Stimulated activated CD8-positive, alpha-beta memory T cell treated with anti-CD3 and anti-CD28 coated beads, Interleukin-7, amount 100 ng/mL, for 4 hours (primary cell): Measurements from ENCODE around the gene CD46.

ENCODE experiments used
- DNase-seq, 2 donors: peaks; one replicate each; pipeline ENCODE4 v3.0.0-alpha.2; 2020; ENCODE audit warnings: low read depth in 2 of 2

The CD46 gene

DNA sequence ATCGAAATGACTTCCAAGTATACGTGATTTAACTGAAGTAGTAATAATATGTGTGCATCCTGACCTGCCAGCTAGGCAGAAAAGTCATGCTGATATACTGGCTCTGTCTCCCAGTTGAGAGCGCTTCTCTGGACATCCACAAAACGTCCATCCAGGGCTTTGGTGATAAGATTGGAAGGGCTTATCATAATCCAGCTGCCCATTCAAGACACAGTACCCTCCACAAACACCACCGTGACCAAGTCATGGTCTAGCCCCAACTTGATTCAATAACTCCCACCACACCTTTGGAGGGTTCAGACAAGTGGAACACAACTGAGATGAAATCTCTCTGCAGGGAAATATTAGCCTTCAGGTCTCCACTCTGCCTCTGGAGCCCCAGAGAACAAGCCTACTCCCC is 76.2 kb downstream of the CD46 start:
- DNase-seq: no peak

DNA sequence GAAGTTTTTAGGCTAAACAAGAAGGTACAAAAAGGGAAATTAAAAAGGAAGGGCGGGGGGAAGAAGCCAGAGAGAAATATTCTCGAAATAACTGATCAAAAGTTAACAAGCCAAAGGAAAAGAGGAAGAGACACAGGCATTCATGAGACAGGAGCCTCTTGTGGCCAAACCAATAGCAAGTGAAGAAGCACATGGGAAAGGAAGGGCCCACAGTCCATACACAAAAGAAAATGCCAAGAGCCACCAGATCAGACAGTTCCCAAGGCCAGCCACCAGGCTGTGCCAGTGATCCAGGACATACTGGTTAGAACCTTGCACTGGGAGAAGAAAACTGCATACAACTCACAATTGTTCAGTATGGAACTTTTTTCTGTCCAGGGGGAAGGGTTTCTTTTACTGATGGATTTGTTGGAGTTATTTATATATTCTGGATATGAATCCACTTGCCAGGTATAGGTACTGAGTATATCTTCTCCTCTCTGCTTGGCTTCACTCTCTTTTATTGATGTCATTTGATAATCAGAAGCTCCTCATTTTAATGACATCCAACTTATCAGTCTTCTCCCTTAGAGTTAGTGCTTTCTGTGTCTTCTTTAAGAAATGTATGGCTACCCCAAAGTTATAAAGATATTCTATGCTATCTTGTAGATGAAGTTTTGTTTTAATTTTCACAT is 76.8 kb downstream of the CD46 start:
- DNase-seq: peak; percentile 28 to 48

DNA sequence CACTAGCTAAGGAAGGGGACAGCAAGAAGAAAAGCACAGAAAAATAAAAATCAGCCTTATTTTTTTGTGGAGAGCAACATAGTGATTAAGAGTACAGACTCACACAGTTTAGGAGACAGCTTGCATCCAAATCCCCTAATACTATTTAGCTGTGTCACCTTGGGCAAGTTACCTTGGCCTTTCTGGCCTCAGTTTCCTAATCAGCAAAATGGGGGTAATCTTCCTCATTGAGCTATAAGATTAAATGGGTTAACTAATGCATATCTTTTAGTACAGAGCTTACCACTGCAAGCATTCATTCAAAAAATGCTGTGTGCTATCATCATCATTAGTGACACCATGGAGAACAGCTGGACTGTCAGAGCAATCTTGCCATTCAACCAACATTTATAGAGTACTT is 77.7 kb downstream of the CD46 start:
- no peak for DNase-seq

DNA sequence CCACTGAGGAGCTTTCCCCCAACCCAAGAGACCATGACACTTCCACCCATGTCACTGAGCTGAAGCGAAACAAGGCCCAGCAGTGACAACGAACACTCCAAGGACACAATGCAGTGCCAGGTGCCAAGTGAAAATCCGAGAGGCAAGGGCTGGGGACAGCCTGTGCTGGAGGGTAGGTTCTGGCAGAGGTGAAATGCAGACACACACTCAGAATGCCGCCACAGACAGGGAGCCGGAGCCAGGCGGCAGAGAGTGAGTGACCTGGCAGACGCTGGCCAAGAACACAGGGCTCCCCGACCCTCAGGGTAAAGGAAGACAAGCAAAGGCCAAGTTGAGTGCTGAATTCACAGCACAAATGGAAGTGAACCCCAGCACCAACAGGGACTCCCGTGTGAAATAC is 78.9 kb downstream of the CD46 start:
- DNase-seq: no peak

DNA sequence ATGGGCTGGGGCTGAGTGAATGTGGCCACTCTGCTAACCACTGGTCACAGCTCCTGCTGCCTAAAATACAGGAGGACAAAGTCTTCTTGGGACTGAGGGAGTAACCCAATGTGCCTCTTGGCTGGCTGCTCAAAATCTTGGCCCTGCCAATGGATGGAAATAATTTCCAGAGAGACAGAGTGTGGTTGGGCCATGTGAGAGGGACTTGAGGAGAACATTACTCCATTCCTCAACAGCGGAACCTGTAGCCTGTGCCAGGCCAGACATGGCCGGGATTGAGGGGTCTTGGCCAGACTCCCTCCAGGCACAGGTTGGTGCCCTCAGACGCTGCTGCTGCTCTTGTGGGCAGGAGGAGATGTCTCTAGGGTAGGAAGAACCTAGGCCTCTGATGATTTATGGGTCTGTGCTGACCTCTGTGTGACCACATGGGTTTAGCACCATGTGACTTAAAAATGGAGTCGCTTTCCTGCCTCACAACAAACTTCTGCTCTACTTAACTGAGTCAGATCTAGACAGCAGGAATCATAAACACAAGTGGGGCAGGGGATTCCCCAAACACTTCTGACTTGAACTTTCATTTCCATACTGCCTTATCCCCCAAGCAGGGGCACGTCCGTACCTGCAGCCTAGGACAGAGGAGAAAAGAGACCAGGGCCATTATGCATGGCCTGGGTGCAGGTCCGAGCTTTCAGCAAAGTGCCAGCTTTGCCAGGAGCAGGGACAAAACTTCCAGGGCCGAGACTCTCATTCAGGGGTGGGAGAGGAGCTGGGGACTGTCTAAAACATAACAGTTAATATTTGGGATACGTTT is 79.9 kb downstream of the CD46 start:
- DNase-seq: peak; percentile 13 to 32

DNA sequence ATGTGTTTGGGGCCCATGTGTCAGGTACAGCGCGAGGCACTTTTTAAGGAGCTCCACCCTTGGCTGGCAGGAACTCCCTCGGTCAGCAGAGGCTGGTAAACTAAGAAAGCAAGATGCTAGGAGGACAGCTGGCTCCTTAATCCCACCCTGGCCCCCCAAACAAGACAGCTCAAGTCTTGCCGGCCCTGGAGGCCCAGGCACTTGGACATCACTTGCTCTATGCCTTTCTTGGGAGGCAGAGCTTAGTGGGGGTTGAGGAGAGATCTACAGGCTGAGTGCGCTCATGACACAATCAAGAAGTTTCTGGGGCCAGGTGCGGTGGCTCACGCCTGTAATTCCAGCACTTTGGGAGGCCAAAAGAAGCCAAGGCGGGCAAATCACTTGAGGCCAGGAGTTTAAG is 80.9 kb downstream of the CD46 start:
- DNase-seq: no peak

DNA sequence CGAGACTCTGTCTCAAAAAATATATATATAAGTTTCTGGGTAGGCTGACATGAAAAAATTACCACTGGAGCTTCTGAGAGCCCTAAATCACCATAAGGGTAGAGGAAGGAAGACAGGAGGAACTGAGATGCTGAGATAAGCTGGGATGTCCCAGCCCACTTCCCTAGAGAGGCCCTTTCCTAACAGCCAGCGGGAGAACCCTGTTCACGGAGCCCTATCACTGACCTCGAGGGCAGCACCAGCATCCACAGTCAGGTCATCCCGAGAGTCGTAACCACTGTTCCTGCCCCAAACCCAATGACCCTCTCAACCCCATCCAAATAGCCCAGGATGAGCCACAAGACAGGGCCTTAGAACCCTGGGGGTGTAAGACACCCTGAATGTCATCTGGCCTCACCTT is 81.5 kb downstream of the CD46 start:
- no peak for DNase-seq

DNA sequence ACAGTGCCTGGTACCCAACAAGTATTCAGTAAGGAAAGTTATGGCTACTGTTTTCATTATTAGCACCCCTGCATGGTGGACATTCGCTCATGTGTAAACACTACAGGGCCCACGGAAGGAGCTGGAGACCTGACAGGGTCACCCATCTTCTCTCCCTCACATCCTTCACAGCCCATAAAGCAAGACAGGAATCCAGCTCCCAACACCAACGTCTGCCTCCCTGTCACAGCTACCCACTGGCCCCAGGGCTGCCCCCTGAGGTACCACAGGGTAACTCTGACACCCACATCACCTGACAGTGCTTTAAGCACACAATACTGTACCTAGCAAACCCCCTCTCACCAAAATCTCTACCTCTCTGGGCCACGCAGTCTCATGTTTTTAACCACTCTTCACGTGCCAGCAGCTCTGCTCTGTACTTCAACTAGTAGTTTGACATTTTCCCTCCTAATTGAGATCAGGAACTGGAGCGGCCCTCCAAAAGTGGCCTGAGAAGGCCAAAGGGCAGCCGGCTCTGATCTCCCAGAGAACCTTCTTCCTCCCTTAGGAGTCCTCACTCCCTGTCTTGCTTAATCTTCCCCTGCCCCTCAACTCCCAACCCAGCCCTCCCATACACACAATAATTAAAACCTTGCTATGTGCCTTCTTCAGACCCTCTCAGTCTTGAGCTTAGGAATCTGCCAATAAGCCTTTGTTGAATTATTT is 82.3 kb downstream of the CD46 start:
- DNase-seq: no peak

DNA sequence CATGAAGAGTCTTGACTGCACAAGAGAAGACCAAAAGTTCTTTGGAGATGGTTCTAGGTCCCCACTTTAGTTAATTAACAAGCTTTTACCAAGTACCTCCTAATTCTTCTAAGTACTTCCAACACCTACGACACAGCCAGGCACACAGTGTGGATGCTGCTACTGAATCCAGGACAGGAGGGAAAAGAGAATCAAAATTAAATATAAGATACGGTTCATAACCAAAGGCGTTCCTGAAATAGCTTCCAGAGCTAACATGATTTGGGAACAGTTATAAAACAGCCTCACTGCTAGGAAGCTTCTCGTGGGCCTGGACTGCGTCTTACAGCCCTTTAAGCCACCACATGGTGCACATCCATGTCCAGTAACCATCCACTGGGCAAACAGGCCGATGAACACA is 84.1 kb downstream of the CD46 start:
- no peak for DNase-seq

DNA sequence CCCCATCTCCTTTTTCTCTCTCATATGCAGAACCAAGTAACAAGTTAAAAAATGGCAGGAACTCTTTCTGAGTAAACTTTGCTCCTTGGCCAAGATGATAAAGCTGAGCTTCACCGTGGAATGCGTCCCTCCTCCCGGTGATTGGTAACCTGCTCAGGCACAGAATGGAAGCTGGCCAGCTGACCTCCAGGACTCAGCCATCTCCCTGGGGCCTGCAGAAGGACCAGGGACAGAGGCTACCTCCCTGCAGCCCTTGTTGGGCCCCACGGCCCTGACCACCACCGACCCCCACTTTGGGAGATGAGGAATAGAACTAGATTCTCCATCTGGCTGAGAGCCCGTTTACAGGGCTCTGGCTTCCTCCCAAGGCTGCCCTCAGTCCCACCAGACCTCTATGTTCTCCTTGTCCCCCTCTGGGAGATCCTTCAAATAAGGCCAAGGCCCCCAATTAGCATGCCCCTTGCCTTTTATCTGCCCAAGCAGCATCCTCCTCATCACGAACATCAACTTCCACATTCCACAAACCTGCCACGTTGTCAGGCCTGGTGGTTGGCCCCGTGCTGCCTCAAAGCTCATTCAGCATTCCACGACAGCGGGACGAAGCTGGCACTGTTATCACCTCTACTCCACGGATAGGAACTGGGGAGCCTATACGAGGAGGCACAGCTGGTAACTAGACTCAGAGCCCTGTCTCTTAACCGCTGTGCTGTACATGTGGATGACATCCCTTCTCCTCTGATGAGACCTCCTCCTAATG is 84.9 kb downstream of the CD46 start:
- no peak for DNase-seq

DNA sequence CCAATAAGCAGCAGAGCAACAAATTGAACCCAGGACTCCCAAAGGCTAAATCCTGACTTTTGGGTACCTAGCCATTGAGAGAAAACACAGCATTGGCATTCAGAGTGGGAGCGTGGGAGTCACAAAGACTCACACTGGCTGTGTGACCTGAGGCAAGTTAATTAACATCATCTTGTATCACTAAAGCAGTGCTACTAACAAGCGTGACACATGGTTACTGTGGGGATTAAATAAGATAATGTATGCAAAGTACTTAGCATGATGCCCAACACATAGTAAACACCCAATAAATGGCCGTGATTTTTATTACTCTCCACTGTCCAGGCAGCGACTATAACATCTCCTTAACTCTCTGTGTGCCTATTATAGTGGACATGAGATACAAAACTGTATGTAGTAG is 85.8 kb downstream of the CD46 start:
- no peak for DNase-seq

DNA sequence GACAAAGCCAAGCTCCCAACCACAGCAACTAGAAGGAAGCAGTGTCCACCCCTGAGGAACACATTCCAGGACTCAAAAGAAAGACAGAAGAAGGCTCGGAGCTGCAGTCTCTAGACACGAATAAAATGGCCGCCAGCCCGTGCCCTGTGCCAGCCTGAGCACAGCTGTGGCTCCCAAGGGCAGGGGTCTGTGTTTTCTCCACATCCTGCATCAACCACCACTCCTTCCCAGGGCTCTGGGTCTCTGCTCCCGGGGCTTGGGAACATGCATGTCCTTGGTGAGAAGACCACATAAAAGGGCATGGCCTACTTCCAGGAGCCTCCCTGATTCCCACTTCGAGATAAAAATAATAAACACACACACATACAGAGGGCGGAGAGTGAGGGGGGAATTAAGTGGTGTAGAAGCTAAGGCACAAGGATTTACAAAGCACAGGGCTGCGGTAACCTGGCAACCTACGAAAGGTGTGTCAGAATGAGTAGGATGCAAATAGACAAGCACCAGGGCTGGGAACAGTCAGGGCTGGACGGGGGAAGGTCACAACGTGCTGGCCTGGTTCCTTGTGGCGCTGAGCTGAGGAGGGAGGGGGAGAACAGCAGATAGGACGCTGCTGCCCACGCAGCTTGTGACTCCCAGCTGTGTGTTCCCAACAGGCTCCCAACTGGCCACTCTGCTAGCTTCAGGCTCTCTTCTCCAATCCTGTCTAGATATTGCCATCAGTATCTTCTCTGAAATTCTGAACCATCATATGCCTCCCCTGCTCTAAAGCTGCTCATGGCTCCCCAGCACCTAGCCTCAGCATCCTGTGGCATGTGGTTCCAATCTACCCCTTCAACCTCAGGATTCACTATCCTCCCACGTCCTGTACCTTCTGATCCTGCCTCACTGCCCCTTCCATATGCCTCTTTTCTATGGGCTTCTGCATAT is 86.6 kb downstream of the CD46 start:
- DNase-seq: no peak

DNA sequence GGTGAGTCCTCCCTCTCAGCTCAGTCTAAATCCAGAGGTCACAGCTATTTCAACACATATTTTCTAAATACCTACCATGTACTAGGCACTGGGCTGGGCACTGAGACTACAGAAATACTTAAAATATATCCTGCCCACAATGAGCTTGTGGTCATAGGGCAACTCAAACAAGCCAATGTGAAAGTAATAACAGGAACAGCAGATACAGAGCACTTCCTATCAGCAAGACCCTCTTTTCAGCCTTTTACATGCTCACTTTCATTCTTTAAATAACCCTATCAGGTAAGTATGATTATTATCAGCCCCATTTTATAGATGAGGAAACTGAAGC is 87.2 kb downstream of the CD46 start:
- DNase-seq: no peak

DNA sequence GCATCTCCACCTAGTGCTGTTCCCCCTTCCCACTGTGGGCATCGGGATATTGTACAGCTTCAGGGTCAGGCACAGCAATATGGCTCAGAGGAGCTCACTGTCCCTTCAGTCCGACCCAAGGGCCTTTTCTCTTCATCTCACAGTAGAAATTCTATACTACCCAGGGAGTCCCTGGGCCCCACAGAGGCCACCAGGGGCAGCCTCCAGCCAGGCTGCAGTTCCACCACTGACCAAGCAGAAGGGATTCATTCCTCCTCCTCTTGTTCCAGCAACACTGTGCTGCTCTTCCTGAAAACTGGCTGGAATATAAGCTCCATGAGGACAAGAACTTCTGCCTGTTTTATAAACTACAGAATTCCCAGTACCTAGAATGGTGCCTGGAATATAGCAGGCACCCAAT is 88.5 kb downstream of the CD46 start:
- no peak for DNase-seq

DNA sequence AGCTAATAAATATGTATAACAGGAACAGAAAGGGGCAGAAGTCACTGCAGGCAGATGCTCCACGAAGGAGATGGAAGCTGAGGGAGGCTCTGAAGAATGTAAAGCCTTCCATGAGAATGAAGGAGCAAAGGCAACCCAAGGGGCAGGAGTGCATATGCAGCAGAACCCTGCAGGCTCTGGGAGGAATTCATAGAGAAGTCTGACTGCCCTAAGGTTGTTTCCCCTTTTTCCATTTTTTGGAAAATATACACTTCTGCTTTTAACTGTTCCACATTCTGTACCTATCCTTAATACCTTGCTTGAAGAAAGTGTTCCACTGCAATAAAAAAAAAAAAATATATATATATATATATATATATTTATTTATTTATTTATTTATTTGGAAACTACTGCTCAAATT is 89.4 kb downstream of the CD46 start:
- DNase-seq: no peak

DNA sequence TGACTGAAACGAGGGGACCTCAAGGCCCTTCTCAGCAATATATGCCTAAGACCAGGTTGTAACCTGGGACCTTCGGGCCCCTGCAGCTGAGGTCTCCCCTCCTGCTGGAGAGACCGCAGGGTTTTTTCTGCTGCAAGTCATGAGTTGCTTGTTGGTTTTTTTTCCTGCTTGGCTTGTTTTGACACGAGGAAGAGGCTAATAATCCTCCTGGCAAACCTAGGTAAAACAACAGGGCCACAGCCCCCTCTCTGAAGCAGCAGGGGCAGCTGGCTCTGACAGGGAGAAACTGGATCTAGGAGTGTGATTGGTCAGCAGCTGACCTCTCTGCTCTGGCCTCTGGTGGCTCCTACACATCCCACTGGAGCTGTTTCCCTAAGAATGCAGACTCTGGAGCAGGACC is 90.0 kb downstream of the CD46 start:
- no peak for DNase-seq

DNA sequence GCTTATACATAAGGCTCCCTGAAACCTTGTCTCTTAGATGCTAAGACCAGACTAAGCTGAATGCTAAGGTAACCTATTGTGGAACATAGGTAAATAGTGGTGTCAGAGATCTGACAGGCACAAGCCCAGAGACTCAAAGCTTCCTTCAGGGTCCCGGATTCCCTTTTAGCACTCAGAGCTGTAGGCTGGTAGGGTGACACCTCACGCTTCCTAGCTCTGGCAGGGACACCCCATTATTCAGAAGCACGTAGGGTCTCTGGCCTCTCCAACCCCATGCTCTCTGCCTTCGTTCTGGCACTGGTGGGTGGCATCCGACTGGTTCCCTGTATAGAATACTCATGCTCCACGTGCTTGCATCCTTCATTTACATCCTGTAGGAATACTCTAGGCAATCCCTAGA is 90.7 kb downstream of the CD46 start:
- DNase-seq: no peak

DNA sequence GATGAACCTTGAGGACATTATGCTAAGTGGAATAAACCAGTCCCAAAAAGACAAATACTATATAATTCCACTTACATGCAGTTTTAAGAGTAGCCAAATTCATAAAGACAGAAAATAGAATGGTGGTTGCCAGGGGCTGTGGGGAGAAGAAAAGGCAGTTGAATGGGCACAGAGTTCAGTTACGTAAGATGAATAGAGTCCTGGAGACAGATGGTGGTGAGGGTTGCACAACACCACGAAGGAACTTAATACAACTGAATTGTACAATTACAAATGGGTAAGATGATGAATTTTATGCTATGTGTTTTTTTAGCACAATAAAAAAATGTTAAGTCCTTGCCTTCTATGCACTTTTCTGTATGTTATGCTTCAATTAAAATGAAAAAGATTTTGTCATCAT is 92.5 kb downstream of the CD46 start:
- no peak for DNase-seq
